A673 (cell line): ENCODE data around the gene SDCBP2.

Source experiments
- EZH2 ChIP-seq: fragments of 200-600 bp; sonication (generic); IDR thresholded peaks from 2 replicates; pipeline ENCODE4 v1.6.1; 2017; ENCODE audit warnings: borderline replicate concordance, low read depth, mild to moderate bottlenecking, mixed read lengths, antibody characterized with exemption, low read length; ENCODE audit not compliant: poor library complexity, severe bottlenecking
- TF ChIP-seq, protein P1 (sequence below): fragments of 300-800, 200-600 bp; sonication (generic); conservative IDR thresholded peaks from 2 replicates; pipeline ENCODE4 v1.5.1; 2017; ENCODE audit warnings: low read depth, mild to moderate bottlenecking, antibody characterized with exemption, low read length, moderate library complexity, mixed read lengths

DNA sequence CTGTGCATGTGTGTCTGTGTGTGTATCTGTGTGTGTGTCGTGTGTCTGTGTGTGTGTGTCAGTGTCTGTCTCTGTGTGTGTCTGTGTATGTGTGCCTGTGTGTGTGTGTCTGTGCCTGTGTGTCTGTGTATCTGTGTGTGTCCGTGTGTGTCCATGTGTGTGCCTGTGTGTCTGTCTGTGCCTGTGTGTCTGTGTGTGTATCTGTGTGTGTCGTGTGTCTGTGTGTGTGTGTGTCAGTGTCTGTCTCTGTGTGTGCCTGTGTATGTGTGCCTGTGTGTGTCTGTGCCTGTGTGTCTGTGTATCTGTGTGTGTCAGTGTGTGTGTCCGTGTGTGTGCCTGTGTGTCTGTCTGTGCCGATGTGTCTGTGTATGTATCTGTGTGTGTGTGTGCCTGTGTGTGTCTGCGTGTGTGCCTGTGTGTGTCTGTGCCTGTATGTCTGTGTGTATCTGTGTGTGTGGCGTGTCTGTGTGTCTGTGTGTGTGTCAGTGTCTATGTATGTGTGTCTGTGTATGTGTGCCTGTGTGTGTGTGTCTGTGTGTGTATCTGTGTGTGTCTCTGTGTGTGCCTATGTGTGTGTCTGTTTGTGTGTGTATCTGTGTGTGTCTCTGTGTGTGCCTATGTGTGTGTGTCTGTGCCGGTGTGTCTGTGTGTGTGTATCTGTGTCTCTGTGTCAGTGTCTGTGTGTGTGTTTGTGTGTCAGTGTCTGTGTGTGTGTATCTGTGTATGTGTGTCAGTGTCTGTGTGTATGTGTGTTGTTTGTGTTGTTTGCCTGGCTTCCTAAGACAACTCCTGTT lies 51.2 kb downstream of the SDCBP2 start:
- TF ChIP-seq, protein P1, sequence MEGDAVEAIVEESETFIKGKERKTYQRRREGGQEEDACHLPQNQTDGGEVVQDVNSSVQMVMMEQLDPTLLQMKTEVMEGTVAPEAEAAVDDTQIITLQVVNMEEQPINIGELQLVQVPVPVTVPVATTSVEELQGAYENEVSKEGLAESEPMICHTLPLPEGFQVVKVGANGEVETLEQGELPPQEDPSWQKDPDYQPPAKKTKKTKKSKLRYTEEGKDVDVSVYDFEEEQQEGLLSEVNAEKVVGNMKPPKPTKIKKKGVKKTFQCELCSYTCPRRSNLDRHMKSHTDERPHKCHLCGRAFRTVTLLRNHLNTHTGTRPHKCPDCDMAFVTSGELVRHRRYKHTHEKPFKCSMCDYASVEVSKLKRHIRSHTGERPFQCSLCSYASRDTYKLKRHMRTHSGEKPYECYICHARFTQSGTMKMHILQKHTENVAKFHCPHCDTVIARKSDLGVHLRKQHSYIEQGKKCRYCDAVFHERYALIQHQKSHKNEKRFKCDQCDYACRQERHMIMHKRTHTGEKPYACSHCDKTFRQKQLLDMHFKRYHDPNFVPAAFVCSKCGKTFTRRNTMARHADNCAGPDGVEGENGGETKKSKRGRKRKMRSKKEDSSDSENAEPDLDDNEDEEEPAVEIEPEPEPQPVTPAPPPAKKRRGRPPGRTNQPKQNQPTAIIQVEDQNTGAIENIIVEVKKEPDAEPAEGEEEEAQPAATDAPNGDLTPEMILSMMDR, result no peak
- TF ChIP-seq EZH2, result no peak
